PC-9 (cell line): ENCODE data around the gene NECTIN3.

Source experiments
- CTCF ChIP-seq: fragments of 200-600 bp; sonication (generic); conservative IDR thresholded peaks from 2 replicates; pipeline ENCODE4 v1.6.1; 2017; ENCODE audit warnings: mixed run types, antibody characterized with exemption, mild to moderate bottlenecking, moderate library complexity
- EZH2 ChIP-seq: fragments of 200-600 bp; sonication (generic); IDR thresholded peaks from 2 replicates; pipeline ENCODE4 v1.8.0; 2017; ENCODE audit warnings: antibody characterized with exemption, low read depth

DNA sequence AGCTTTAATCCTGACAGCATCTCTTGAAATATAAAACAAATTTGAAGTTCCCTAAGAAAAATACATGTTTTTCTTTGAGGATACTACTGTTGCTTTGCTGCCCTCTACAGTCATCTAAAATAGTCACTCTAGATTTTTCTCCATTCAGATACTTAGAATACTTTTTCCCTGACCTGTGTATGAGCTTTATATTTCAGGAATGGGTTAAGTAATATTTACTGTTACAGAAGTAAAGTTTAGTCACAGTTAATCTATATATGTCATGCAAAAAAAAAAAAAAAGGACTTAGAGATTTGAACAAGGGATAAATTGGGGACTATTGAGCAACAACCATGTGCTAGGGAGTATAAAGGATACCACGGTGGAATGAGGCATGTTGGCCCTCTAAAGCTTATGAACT lies 8.8 kb downstream of the NECTIN3 start:
- peak; percentile 78 for TF ChIP-seq CTCF
- TF ChIP-seq EZH2: no peak
